ENCODE measurements around the gene MROH8. TPM values are rescaled to one million over a fixed set of nuclear protein-coding genes. Genes with fewer than 3 reads are reported as not detected.

The MROH8 gene
- total RNA-seq, 1 donor from 2014 or later: 5.3 TPM

Other genes with a start within 250 kb of the MROH8 start
- 48.5 TPM for gene SAMHD1, start 227.8 kb downstream of the MROH8 start, total RNA-seq
- gene RBL1, start 83.6 kb downstream of the MROH8 start, total RNA-seq: 25.7 TPM
- gene RPN2, start 218 bp downstream of the MROH8 start, total RNA-seq: 123 TPM
- gene GHRH, start 82.3 kb upstream of the MROH8 start, total RNA-seq: not detected
- gene MANBAL, start 110.1 kb upstream of the MROH8 start, total RNA-seq: 14.7 TPM
- gene SRC, start 166.6 kb upstream of the MROH8 start, total RNA-seq: 20.8 TPM

All from frontal cortex (tissue), 1 donor.